Cardiac fibroblast (primary cell): Measurements from ENCODE around the gene HNMT.

Source experiments
- DNase-seq, 2 donors: peaks; one replicate each; pipeline versions ENCODE4 v3.0.0 to v3.0.0-alpha.2; 2010; ENCODE audit warnings: low read depth in 2 of 2
- H3K4me3 ChIP-seq, 2 donors: replicated peaks in 1 of 2; 1 replicate in 1 of 2; 2 replicates in 1 of 2; pipeline ENCODE4 v1.5.1; 2011; ENCODE audit warnings: low read depth in 2 of 2, low read length in 2 of 2, mild to moderate bottlenecking in 2 of 2, moderate library complexity in 1 of 2
- CTCF ChIP-seq: IDR thresholded peaks from one replicate; pipeline ENCODE4 v1.5.1; 2011; ENCODE audit warnings: low read depth, mild to moderate bottlenecking, low read length, inconsistent platforms

The HNMT gene

GRCh38 chr2:138059487-138060300 is 95.4 kb downstream of the HNMT start:
- DNase-seq: peak; percentile 72 to 76
- no peak overlapping the region for H3K4me3 ChIP-seq
- TF ChIP-seq CTCF: no peak

- TF ChIP-seq CTCF: no peak
- DNase-seq: peak; percentile 91 to 92
- H3K4me3 ChIP-seq: no peak overlapping the region
Observed at GRCh38 chr2:138060301-138060635, 96.0 kb downstream of the HNMT start.

- DNase-seq: no peak
- no peak overlapping the region for H3K4me3 ChIP-seq
- no peak for TF ChIP-seq CTCF
Observed at GRCh38 chr2:138061961-138062360, 97.7 kb downstream of the HNMT start.

- DNase-seq: no peak
- TF ChIP-seq CTCF: no peak
- H3K4me3 ChIP-seq: no peak overlapping the region
Observed at GRCh38 chr2:138063181-138063580, 98.9 kb downstream of the HNMT start.
